SKM-1 (cell line): ENCODE results near the gene PRKAR2B.
"Not testable (repeated sequence)": the region's sequence is repeated elsewhere in the genome, so short reads cannot be mapped to it uniquely, and the experiment has no call there.

Experiments
- DNase-seq: peaks from one replicate; lab custom pipeline; 2025; ENCODE audit not compliant: unreplicated experiment; lab: John Stamatoyannopoulos, UW

PRKAR2B gene

GRCh38 chr7:107115762-107116540 is 71.4 kb downstream of the PRKAR2B start:
- no peak for DNase-seq

- DNase-seq = no peak
Measured at GRCh38 chr7:107118109-107118900, 73.8 kb downstream of the PRKAR2B start.

- DNase-seq = no peak
Measured at GRCh38 chr7:107119376-107120105, 75.0 kb downstream of the PRKAR2B start.

- DNase-seq = no peak
Measured at GRCh38 chr7:107122486-107122911, 78.0 kb downstream of the PRKAR2B start.

GRCh38 chr7:107123392-107123791 is 78.9 kb downstream of the PRKAR2B start:
- DNase-seq = no peak

- no peak for DNase-seq
Measured at GRCh38 chr7:107125475-107125874, 81.0 kb downstream of the PRKAR2B start.

- no peak for DNase-seq
Measured at GRCh38 chr7:107128217-107128616, 83.7 kb downstream of the PRKAR2B start.

- no peak for DNase-seq
Measured at GRCh38 chr7:107128748-107129147, 84.2 kb downstream of the PRKAR2B start.

GRCh38 chr7:107130487-107131220 is 86.1 kb downstream of the PRKAR2B start:
- no peak for DNase-seq

- DNase-seq = no peak
Measured at GRCh38 chr7:107133396-107133795, 88.9 kb downstream of the PRKAR2B start.

- no peak for DNase-seq
Measured at GRCh38 chr7:107138696-107139420, 94.4 kb downstream of the PRKAR2B start.

- DNase-seq = not testable (repeated sequence)
Measured at GRCh38 chr7:107143875-107144274, 99.4 kb downstream of the PRKAR2B start.

GRCh38 chr7:107145067-107145838 is 100.7 kb downstream of the PRKAR2B start:
- DNase-seq = no peak

GRCh38 chr7:107147464-107148393 is 103.2 kb downstream of the PRKAR2B start:
- no peak for DNase-seq

- no peak for DNase-seq
Measured at GRCh38 chr7:107148721-107149120, 104.2 kb downstream of the PRKAR2B start.

GRCh38 chr7:107149863-107150262 is 105.4 kb downstream of the PRKAR2B start:
- no peak for DNase-seq

GRCh38 chr7:107150375-107151073 is 106.0 kb downstream of the PRKAR2B start:
- DNase-seq = peak; percentile 54

GRCh38 chr7:107151538-107151937 is 107.0 kb downstream of the PRKAR2B start:
- DNase-seq = no peak
